HEK293 (cell line): Measurements from ENCODE around the gene PLEKHA8.

Source experiments
- GLIS1 ChIP-seq: fragments of 450-650 bp; formaldehyde crosslinking; IDR thresholded peaks from 2 replicates; pipeline ENCODE4 v1.5.1; 2016; ENCODE audit warnings: missing biosample characterization, missing genetic modification characterization
- KLF16 ChIP-seq: fragments of 450-650 bp; formaldehyde crosslinking; IDR thresholded peaks from 2 replicates; pipeline ENCODE4 v1.5.1; 2017; ENCODE audit warnings: missing biosample characterization, missing genetic modification characterization
- KLF17 ChIP-seq: fragments of 450-650 bp; formaldehyde crosslinking; IDR thresholded peaks from 2 replicates; pipeline ENCODE4 v1.5.1; 2016; ENCODE audit warnings: missing biosample characterization, missing genetic modification characterization
- KLF8 ChIP-seq: fragments of 450-650 bp; formaldehyde crosslinking; IDR thresholded peaks from 2 replicates; pipeline ENCODE4 v1.5.1; 2016; ENCODE audit warnings: missing biosample characterization, missing genetic modification characterization
- SP3 ChIP-seq: fragments of 450-650 bp; formaldehyde crosslinking; IDR thresholded peaks from 2 replicates; pipeline ENCODE4 v1.5.1; 2016; ENCODE audit warnings: missing biosample characterization, missing genetic modification characterization
- SP7 ChIP-seq: fragments of 450-650 bp; formaldehyde crosslinking; IDR thresholded peaks from 2 replicates; pipeline ENCODE4 v1.5.1; 2016; ENCODE audit warnings: missing biosample characterization, missing genetic modification characterization
- ZBTB17 ChIP-seq: fragments of 450-650 bp; formaldehyde crosslinking; IDR thresholded peaks from 2 replicates; pipeline ENCODE4 v1.5.1; 2016; ENCODE audit warnings: missing biosample characterization, missing genetic modification characterization
- ZEB2 ChIP-seq: fragments of 450-650 bp; formaldehyde crosslinking; IDR thresholded peaks from 2 replicates; pipeline ENCODE4 v1.5.1; 2016; ENCODE audit warnings: missing biosample characterization, missing genetic modification characterization
- ZFHX2 ChIP-seq: fragments of 450-650 bp; formaldehyde crosslinking; conservative IDR thresholded peaks from 2 replicates; pipeline ENCODE4 v1.5.1; 2016; ENCODE audit warnings: missing biosample characterization, missing genetic modification characterization
- ZNF132 ChIP-seq: fragments of 450-650 bp; formaldehyde crosslinking; IDR thresholded peaks from 2 replicates; pipeline ENCODE4 v1.5.1; 2017; ENCODE audit warnings: missing biosample characterization, missing genetic modification characterization, borderline replicate concordance
- ZNF140 ChIP-seq: fragments of 450-650 bp; formaldehyde crosslinking; IDR thresholded peaks from 2 replicates; pipeline ENCODE4 v1.5.1; 2016; ENCODE audit warnings: missing biosample characterization, missing genetic modification characterization
- ZNF423 ChIP-seq: fragments of 450-650 bp; formaldehyde crosslinking; IDR thresholded peaks from 2 replicates; pipeline ENCODE4 v1.5.1; 2016; ENCODE audit warnings: missing biosample characterization, missing genetic modification characterization
- ZNF48 ChIP-seq: fragments of 450-650 bp; formaldehyde crosslinking; IDR thresholded peaks from 2 replicates; pipeline ENCODE4 v1.5.1; 2016; ENCODE audit warnings: missing biosample characterization, missing genetic modification characterization
- ZNF544 ChIP-seq: fragments of 450-650 bp; formaldehyde crosslinking; IDR thresholded peaks from 2 replicates; pipeline ENCODE4 v1.5.0; 2017; ENCODE audit warnings: missing biosample characterization, missing genetic modification characterization
- ZNF571 ChIP-seq: fragments of 450-650 bp; formaldehyde crosslinking; IDR thresholded peaks from 2 replicates; pipeline ENCODE4 v1.5.0; 2017; ENCODE audit warnings: missing biosample characterization, missing genetic modification characterization
- ZNF626 ChIP-seq: fragments of 450-650 bp; sonication (Bioruptor Pico); formaldehyde crosslinking; IDR thresholded peaks from 2 replicates; pipeline ENCODE4 v1.5.1; 2018; ENCODE audit warnings: missing biosample characterization, missing genetic modification characterization, inconsistent platforms
- TF ChIP-seq, protein P1 (sequence below): fragments of 450-650 bp; formaldehyde crosslinking; IDR thresholded peaks from 2 replicates; pipeline ENCODE4 v1.5.1; 2017; ENCODE audit warnings: missing biosample characterization, missing genetic modification characterization
- TF ChIP-seq, protein P2 (sequence below): fragments of 450-650 bp; formaldehyde crosslinking; IDR thresholded peaks from 2 replicates; pipeline ENCODE4 v1.5.1; 2016; ENCODE audit warnings: missing biosample characterization, missing genetic modification characterization
- TF ChIP-seq, protein P3 (sequence below): fragments of 450-650 bp; formaldehyde crosslinking; IDR thresholded peaks from 2 replicates; pipeline ENCODE4 v1.5.1; 2016; ENCODE audit warnings: missing biosample characterization, missing genetic modification characterization
- TF ChIP-seq, protein P4 (sequence below): fragments of 450-650 bp; formaldehyde crosslinking; IDR thresholded peaks from 2 replicates; pipeline ENCODE4 v1.5.1; 2016; ENCODE audit warnings: missing biosample characterization, missing genetic modification characterization

PLEKHA8 gene

GRCh38 chr7:30135301-30136116 lies 107.3 kb downstream of the PLEKHA8 start (continued):
- TF ChIP-seq ZNF626 (tag by site-specific recombination) (no peak), ZBTB17 (tag by site-specific recombination) (peak; percentile 65; the same call in 1 of the 2 replicates), ZNF423 (no peak), KLF16 (tag by site-specific recombination) (peak; percentile 69), GLIS1 (tag by site-specific recombination) (0 out of 2 replicates have a peak, but pooled peaks have one; percentile 4), ZNF132 (tag by site-specific recombination) (no peak), ZNF48 (tag by site-specific recombination) (no peak), SP7 (peak; percentile 38; the same call in 1 of the 2 replicates), ZNF140 (tag by site-specific recombination) (no peak), KLF17 (tag by site-specific recombination) (peak; percentile 56), ZNF544 (tag by site-specific recombination) (no peak), ZFHX2 (peak; percentile 91), ZEB2 (tag by site-specific recombination) (peak; percentile 54), ZNF571 (tag by site-specific recombination) (no peak), SP3 (peak; percentile 13; the same call in 1 of the 2 replicates), KLF8 (peak; percentile 57; the same call in 1 of the 2 replicates)
- TF ChIP-seq, protein P1, sequence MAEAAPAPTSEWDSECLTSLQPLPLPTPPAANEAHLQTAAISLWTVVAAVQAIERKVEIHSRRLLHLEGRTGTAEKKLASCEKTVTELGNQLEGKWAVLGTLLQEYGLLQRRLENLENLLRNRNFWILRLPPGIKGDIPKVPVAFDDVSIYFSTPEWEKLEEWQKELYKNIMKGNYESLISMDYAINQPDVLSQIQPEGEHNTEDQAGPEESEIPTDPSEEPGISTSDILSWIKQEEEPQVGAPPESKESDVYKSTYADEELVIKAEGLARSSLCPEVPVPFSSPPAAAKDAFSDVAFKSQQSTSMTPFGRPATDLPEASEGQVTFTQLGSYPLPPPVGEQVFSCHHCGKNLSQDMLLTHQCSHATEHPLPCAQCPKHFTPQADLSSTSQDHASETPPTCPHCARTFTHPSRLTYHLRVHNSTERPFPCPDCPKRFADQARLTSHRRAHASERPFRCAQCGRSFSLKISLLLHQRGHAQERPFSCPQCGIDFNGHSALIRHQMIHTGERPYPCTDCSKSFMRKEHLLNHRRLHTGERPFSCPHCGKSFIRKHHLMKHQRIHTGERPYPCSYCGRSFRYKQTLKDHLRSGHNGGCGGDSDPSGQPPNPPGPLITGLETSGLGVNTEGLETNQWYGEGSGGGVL (tag by site-specific recombination) = peak; percentile 73
- TF ChIP-seq, protein P2, sequence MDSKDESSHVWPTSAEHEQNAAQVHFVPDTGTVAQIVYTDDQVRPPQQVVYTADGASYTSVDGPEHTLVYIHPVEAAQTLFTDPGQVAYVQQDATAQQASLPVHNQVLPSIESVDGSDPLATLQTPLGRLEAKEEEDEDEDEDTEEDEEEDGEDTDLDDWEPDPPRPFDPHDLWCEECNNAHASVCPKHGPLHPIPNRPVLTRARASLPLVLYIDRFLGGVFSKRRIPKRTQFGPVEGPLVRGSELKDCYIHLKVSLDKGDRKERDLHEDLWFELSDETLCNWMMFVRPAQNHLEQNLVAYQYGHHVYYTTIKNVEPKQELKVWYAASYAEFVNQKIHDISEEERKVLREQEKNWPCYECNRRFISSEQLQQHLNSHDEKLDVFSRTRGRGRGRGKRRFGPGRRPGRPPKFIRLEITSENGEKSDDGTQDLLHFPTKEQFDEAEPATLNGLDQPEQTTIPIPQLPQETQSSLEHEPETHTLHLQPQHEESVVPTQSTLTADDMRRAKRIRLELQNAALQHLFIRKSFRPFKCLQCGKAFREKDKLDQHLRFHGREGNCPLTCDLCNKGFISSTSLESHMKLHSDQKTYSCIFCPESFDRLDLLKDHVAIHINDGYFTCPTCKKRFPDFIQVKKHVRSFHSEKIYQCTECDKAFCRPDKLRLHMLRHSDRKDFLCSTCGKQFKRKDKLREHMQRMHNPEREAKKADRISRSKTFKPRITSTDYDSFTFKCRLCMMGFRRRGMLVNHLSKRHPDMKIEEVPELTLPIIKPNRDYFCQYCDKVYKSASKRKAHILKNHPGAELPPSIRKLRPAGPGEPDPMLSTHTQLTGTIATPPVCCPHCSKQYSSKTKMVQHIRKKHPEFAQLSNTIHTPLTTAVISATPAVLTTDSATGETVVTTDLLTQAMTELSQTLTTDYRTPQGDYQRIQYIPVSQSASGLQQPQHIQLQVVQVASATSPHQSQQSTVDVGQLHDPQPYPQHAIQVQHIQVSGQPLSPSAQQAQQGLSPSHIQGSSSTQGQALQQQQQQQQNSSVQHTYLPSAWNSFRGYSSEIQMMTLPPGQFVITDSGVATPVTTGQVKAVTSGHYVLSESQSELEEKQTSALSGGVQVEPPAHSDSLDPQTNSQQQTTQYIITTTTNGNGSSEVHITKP (tag by site-specific recombination) = 0 out of 2 replicates have a peak, but pooled peaks have one; percentile 13
- TF ChIP-seq, protein P3, sequence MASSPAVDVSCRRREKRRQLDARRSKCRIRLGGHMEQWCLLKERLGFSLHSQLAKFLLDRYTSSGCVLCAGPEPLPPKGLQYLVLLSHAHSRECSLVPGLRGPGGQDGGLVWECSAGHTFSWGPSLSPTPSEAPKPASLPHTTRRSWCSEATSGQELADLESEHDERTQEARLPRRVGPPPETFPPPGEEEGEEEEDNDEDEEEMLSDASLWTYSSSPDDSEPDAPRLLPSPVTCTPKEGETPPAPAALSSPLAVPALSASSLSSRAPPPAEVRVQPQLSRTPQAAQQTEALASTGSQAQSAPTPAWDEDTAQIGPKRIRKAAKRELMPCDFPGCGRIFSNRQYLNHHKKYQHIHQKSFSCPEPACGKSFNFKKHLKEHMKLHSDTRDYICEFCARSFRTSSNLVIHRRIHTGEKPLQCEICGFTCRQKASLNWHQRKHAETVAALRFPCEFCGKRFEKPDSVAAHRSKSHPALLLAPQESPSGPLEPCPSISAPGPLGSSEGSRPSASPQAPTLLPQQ (tag by site-specific recombination) = 0 out of 2 replicates have a peak, but pooled peaks have one; percentile 27
- TF ChIP-seq, protein P4, sequence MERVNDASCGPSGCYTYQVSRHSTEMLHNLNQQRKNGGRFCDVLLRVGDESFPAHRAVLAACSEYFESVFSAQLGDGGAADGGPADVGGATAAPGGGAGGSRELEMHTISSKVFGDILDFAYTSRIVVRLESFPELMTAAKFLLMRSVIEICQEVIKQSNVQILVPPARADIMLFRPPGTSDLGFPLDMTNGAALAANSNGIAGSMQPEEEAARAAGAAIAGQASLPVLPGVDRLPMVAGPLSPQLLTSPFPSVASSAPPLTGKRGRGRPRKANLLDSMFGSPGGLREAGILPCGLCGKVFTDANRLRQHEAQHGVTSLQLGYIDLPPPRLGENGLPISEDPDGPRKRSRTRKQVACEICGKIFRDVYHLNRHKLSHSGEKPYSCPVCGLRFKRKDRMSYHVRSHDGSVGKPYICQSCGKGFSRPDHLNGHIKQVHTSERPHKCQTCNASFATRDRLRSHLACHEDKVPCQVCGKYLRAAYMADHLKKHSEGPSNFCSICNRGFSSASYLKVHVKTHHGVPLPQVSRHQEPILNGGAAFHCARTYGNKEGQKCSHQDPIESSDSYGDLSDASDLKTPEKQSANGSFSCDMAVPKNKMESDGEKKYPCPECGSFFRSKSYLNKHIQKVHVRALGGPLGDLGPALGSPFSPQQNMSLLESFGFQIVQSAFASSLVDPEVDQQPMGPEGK (tag by site-specific recombination) = peak; percentile 70
